Breast epithelium (tissue), 4 donors: Measurements from ENCODE around the gene TLE1. TPM values are rescaled to one million over a fixed set of nuclear protein-coding genes. Genes with fewer than 3 reads are reported as not detected.
A peak's percentile ranks its signal among the peaks of the same experiment; 100 is the strongest.

Experiments used
- DNase-seq, 2 donors: peaks; one replicate each; pipeline ENCODE4 v3.0.0-alpha.2; 2019; ENCODE audit warnings: low spot score in 2 of 2
- H3K27ac ChIP-seq, 2 donors: fragments of 200-600 bp; sonication (generic) in 1 of 2; one replicate each; pipeline ENCODE4 v1.5.1; 2016 to 2019; ENCODE audit warnings: mild to moderate bottlenecking in 1 of 2
- H3K27me3 ChIP-seq, 2 donors: fragments of 200-600 bp; sonication (generic) in 1 of 2; one replicate each; pipeline versions ENCODE4 v1.5.1 to v1.6.0; 2017 to 2019; ENCODE audit warnings: control low read depth in 1 of 2, mild to moderate bottlenecking in 1 of 2
- H3K36me3 ChIP-seq: fragments of 200-600 bp; one replicate; pipeline ENCODE4 v1.5.1; 2019
- H3K4me1 ChIP-seq, 2 donors: fragments of 200-600 bp; sonication (generic); one replicate each; pipeline ENCODE4 v1.5.1; 2016 to 2019; ENCODE audit warnings: control low read depth in 1 of 2
- H3K4me3 ChIP-seq, 3 donors: fragments of 200-600 bp; sonication (generic); 1 replicate in 2 of 3; 2 replicates in 1 of 3; pipeline ENCODE4 v1.5.1; 2016 to 2019; ENCODE audit warnings: mild to moderate bottlenecking in 3 of 3, moderate library complexity in 2 of 3
- H3K9me3 ChIP-seq, 2 donors: fragments of 200-600 bp; sonication (generic) in 1 of 2; one replicate each; pipeline ENCODE4 v1.5.1; 2016 to 2019; ENCODE audit warnings: control low read depth in 1 of 2
- CTCF ChIP-seq, 3 donors: fragments of 450-650 bp; IDR thresholded peaks; one replicate each; pipeline ENCODE4 v1.5.1; 2016 to 2017; ENCODE audit warnings: antibody characterized with exemption in 3 of 3, mild to moderate bottlenecking in 3 of 3, moderate library complexity in 3 of 3
- POLR2A ChIP-seq: fragments of 450-650 bp; IDR thresholded peaks from one replicate; pipeline ENCODE4 v1.6.1; 2016; ENCODE audit warnings: antibody characterized with exemption, mild to moderate bottlenecking, moderate library complexity
- POLR2AphosphoS5 ChIP-seq, 3 donors: sonication (generic); formaldehyde crosslinking; IDR thresholded peaks; one replicate each; pipeline ENCODE4 v1.6.1; 2017; ENCODE audit warnings: antibody characterized with exemption in 3 of 3
- intact Hi-C: fragments of 100-400 bp; cut with DNase I; formaldehyde crosslinking; loops from one replicate; pipeline ENCODE4 v1.15.1; 2023; ENCODE audit warnings: low total_unique reads
- total RNA-seq, 3 donors: library from RNA; depleted of rRNA; stranded (reverse); fragments of >200 nt; gene quantifications; one replicate each; pipeline ENCODE4 v1.1.0, GENCODE V29; 2016

Gene TLE1
- total RNA-seq, 3 donors from 2014 or later, result 41.1 to 52.1 (median 47.4) TPM

- no peak overlapping the region for H3K4me3 ChIP-seq
- no peak for DNase-seq
- no peaks in the 10 kb centered on the region for H3K9me3 ChIP-seq
- TF ChIP-seq CTCF (IDR thresholded peaks at IDR 0.05) (no peak), POLR2A (no peak), POLR2AphosphoS5 (IDR thresholded peaks at IDR 0.05) (no peak)
- intact Hi-C loops, result no loop called here
- no peaks in the 10 kb centered on the region for H3K27me3 ChIP-seq
- peaks cover 0 to 6% of the 10 kb centered on the region in 2 donors for H3K4me1 ChIP-seq
- no peak overlapping the region for H3K27ac ChIP-seq
- no peaks in the 10 kb centered on the region for H3K36me3 ChIP-seq
Measured at GRCh38 chr9:81564632-81565031, 124.7 kb downstream of the TLE1 start.

GRCh38 chr9:81563739-81564138 is 125.6 kb downstream of the TLE1 start:
- intact Hi-C loops, result no loop called here
- no peaks in the 10 kb centered on the region for H3K27me3 ChIP-seq
- H3K9me3 ChIP-seq, result no peaks in the 10 kb centered on the region
- peaks cover 3 to 11% of the 10 kb centered on the region in 2 donors for H3K4me1 ChIP-seq
- no peak overlapping the region for H3K27ac ChIP-seq
- no peak for TF ChIP-seq POLR2A
- TF ChIP-seq POLR2AphosphoS5 (IDR thresholded peaks at IDR 0.05), result no peak
- no peak for TF ChIP-seq CTCF (IDR thresholded peaks at IDR 0.05)
- no peak for DNase-seq
- H3K36me3 ChIP-seq, result no peaks in the 10 kb centered on the region
- H3K4me3 ChIP-seq, result no peak overlapping the region

- H3K4me1 ChIP-seq, result peaks cover 3 to 11% of the 10 kb centered on the region in 2 donors
Measured at GRCh38 chr9:81563020-81563407, 126.3 kb downstream of the TLE1 start.

GRCh38 chr9:81562231-81563019 is 126.9 kb downstream of the TLE1 start:
- H3K4me3 ChIP-seq, result no peak overlapping the region
- no peaks in the 10 kb centered on the region for H3K9me3 ChIP-seq
- intact Hi-C loops, result no loop called here
- H3K27ac ChIP-seq, result peak overlapping the region; percentile 65 to 90
- no peaks in the 10 kb centered on the region for H3K36me3 ChIP-seq
- no peaks in the 10 kb centered on the region for H3K27me3 ChIP-seq
- TF ChIP-seq POLR2AphosphoS5 (IDR thresholded peaks at IDR 0.05) (peak in 1 of 3 donors; percentile 61), POLR2A (no peak), CTCF (IDR thresholded peaks at IDR 0.05) (no peak)
- DNase-seq, result peak; percentile 55 to 85
- H3K4me1 ChIP-seq, result peaks cover 3 to 11% of the 10 kb centered on the region in 2 donors

More at GRCh38 chr9:81563020-81563407, 126.3 kb downstream of the TLE1 start:
- DNase-seq, result no peak
- Histone ChIP-seq H3K9me3 (no peaks in the 10 kb centered on the region), H3K36me3 (no peaks in the 10 kb centered on the region), H3K27me3 (no peaks in the 10 kb centered on the region), H3K4me3 (no peak overlapping the region), H3K27ac (peak overlapping the region; percentile 65 to 90)
- intact Hi-C loops, result no loop called here
- no peak for TF ChIP-seq POLR2AphosphoS5 (IDR thresholded peaks at IDR 0.05)
- TF ChIP-seq POLR2A, result no peak
- TF ChIP-seq CTCF (IDR thresholded peaks at IDR 0.05), result no peak

GRCh38 chr9:81560851-81561732 is 128.3 kb downstream of the TLE1 start:
- Histone ChIP-seq H3K4me3 (no peak overlapping the region), H3K27ac (peak overlapping the region; percentile 5 to 90), H3K9me3 (no peaks in the 10 kb centered on the region), H3K36me3 (no peaks in the 10 kb centered on the region), H3K27me3 (no peaks in the 10 kb centered on the region), H3K4me1 (peaks cover 3 to 11% of the 10 kb centered on the region in 2 donors)
- DNase-seq, result peak in 1 of 2 donors; percentile 66
- no peak for TF ChIP-seq POLR2A
- no peak for TF ChIP-seq POLR2AphosphoS5 (IDR thresholded peaks at IDR 0.05)
- no peak for TF ChIP-seq CTCF (IDR thresholded peaks at IDR 0.05)
- intact Hi-C loops, result no loop called here
